HepG2 (cell line): ENCODE data around the gene ODAD2. TPM values are rescaled to one million over a fixed set of nuclear protein-coding genes. Genes with fewer than 3 reads are reported as not detected.

Experiments
- ATAC-seq: fragments of 200-7000 bp; cut with Tn5 transposase; 3 replicates; pipeline ENCODE4 v1.9.1; 2020; ENCODE audit warnings: mild to moderate bottlenecking, moderate library complexity
- BruUV-seq: library from RNA; stranded (reverse); fragments of 400-500 nt; replicated peaks from 2 replicates; lab custom pipeline; 2021; lab: Mats Ljungman, UMichigan
- CTCF ChIA-PET: fragments of 300-600 bp; formaldehyde crosslinking; extraction: SDS; loops from one replicate; lab custom pipeline; 2021; ENCODE audit warnings: low total read pairs, inconsistent platforms, low intra/inter-chr PET ratio; lab: Yijun Ruan, JAX
- POLR2A ChIA-PET: fragments of 350-600 bp; sonication (Branson Sonifier 250); formaldehyde crosslinking; loops from one replicate; lab custom pipeline; 2020; ENCODE audit warnings: antibody characterized with exemption, inconsistent platforms; lab: Yijun Ruan, JAX
- DNase-seq: peaks from one replicate; pipeline ENCODE4 v3.0.0-alpha.2; 2015; ENCODE audit warnings: low spot score
- FAIRE-seq: peaks from 3 replicates; lab custom pipeline; 2011; peaks lifted over from hg19 to GRCh38; lab: Jason Lieb, UNC
- H2AFZ ChIP-seq: one replicate; pipeline ENCODE4 v1.6.1; 2011; ENCODE audit warnings: low read length, inconsistent platforms
- H3K27ac ChIP-seq: fragments of 300-600 bp; 3 replicates; pipeline ENCODE4 v1.8.0; 2011; ENCODE audit warnings: mixed run types, mild to moderate bottlenecking, mixed read lengths, low read length, inconsistent platforms; ENCODE audit not compliant: insufficient read depth; ENCODE audit errors: extremely low read length
- H3K27me3 ChIP-seq, 2 experiments: fragments of 200-600 bp in 1 of 2; 2 replicates in 1 of 2; 3 replicates in 1 of 2; pipeline versions ENCODE4 v1.6.0 to v1.8.0; 2011; ENCODE audit warnings: low read length in 2 of 2, mild to moderate bottlenecking in 2 of 2, moderate library complexity in 2 of 2, inconsistent platforms in 1 of 2; ENCODE audit not compliant: insufficient read depth in 2 of 2, control insufficient read depth in 1 of 2
- H3K36me3 ChIP-seq, 2 experiments: fragments of 200-600 bp in 1 of 2; replicated peaks in 1 of 2; 2 replicates in 1 of 2; 3 replicates in 1 of 2; pipeline versions ENCODE4 v1.5.1 to v1.8.0; 2011; ENCODE audit warnings: low read length in 2 of 2, inconsistent platforms in 1 of 2; ENCODE audit not compliant: insufficient read depth in 2 of 2, control insufficient read depth in 1 of 2
- H3K4me1 ChIP-seq: 2 replicates; pipeline ENCODE4 v1.5.1; 2012; ENCODE audit warnings: low read length, inconsistent platforms; ENCODE audit not compliant: insufficient read depth
- H3K4me2 ChIP-seq: 2 replicates; pipeline ENCODE4 v1.6.0; 2011; ENCODE audit warnings: low read depth, low read length, inconsistent platforms
- H3K4me3 ChIP-seq, 3 experiments: fragments of 200-600 bp in 1 of 3; sonication (generic), shearing (Covaris generic) in 1 of 3; replicated peaks in 1 of 3; 2 replicates each; pipeline ENCODE4 v1.5.1; 2011 to 2016; ENCODE audit warnings: low read length in 3 of 3, inconsistent platforms in 2 of 3, low read depth in 2 of 3, mild to moderate bottlenecking in 2 of 3, control low read depth in 1 of 3, mixed read lengths in 1 of 3; ENCODE audit not compliant: insufficient read depth in 1 of 3
- H3K79me2 ChIP-seq: one replicate; pipeline ENCODE4 v1.6.1; 2011; ENCODE audit warnings: low read length, inconsistent platforms; ENCODE audit not compliant: insufficient read depth
- H3K9ac ChIP-seq: 2 replicates; pipeline ENCODE4 v1.6.0; 2011; ENCODE audit warnings: mild to moderate bottlenecking, low read depth, low read length, inconsistent platforms; ENCODE audit not compliant: insufficient read depth
- H3K9me3 ChIP-seq: 2 replicates; pipeline ENCODE4 v1.5.1; 2012; ENCODE audit warnings: mild to moderate bottlenecking, low read length
- H4K20me1 ChIP-seq: 2 replicates; pipeline ENCODE4 v1.6.0; 2011; ENCODE audit warnings: inconsistent platforms, mild to moderate bottlenecking, low read length, moderate library complexity; ENCODE audit not compliant: insufficient read depth
- FIP1L1 ChIP-seq: fragments of 200-400 bp; formaldehyde crosslinking; IDR thresholded peaks from 2 replicates; pipeline ENCODE4 v1.6.1; 2018; ENCODE audit warnings: low read depth, mild to moderate bottlenecking, low read length, moderate library complexity, borderline replicate concordance; ENCODE audit not compliant: insufficient read depth
- HNF1B ChIP-seq: sonication (generic); formaldehyde crosslinking; IDR thresholded peaks from 2 replicates; pipeline ENCODE4 v1.5.1; 2020; ENCODE audit warnings: mild to moderate bottlenecking, moderate library complexity, missing genetic modification reagents
- SOX13 ChIP-seq, 3 experiments: fragments of 450-650 bp in 1 of 3; sonication (generic) in 1 of 3; formaldehyde crosslinking in 1 of 3; IDR thresholded peaks in 2 of 3; conservative IDR thresholded peaks in 1 of 3; 2 replicates each; pipeline versions ENCODE4 v1.5.0 to v1.6.1; 2016 to 2020; ENCODE audit warnings: antibody characterized with exemption in 1 of 3, mild to moderate bottlenecking in 1 of 3, missing compliant biosample characterization in 1 of 3, missing genetic modification reagents in 1 of 3, moderate library complexity in 1 of 3
- YEATS4 ChIP-seq: sonication (generic); formaldehyde crosslinking; IDR thresholded peaks from 2 replicates; pipeline ENCODE4 v1.4.0; 2020; ENCODE audit warnings: missing genetic modification reagents, borderline replicate concordance
- ZIK1 ChIP-seq: sonication (generic); formaldehyde crosslinking; IDR thresholded peaks from 2 replicates; pipeline ENCODE4 v1.5.0; 2020; ENCODE audit warnings: mild to moderate bottlenecking, low read depth, missing genetic modification reagents, borderline replicate concordance
- ZNF678 ChIP-seq: sonication (generic); formaldehyde crosslinking; IDR thresholded peaks from 2 replicates; pipeline ENCODE4 v1.4.0; 2020; ENCODE audit warnings: mild to moderate bottlenecking, missing genetic modification reagents
- ZNF781 ChIP-seq: sonication (generic); formaldehyde crosslinking; IDR thresholded peaks from 2 replicates; pipeline ENCODE4 v1.5.1; 2020; ENCODE audit warnings: borderline replicate concordance, mild to moderate bottlenecking, missing genetic modification reagents; ENCODE audit errors: not compliant biosample characterization
- ZNF790 ChIP-seq: sonication (generic); formaldehyde crosslinking; IDR thresholded peaks from 2 replicates; pipeline ENCODE4 v1.8.0; 2022; ENCODE audit warnings: missing genetic modification reagents, mild to moderate bottlenecking, borderline replicate concordance
- WGBS: methylation state at CpG from one replicate; pipeline ENCODE4 v1.1.6; 2017; ENCODE audit warnings: low lambda C conversion rate; 5-methylcytosine and 5-hydroxymethylcytosine counted together
- in situ Hi-C: cut with HindIII; loops from 2 replicates; pipeline ENCODE4 v1.10.0; 2017; ENCODE audit warnings: low pct_unique_long_range_greater_than_20kb; ENCODE audit not compliant: extremely low pct_ligation_motif_present
- intact Hi-C: fragments of 100-400 bp; cut with micrococcal nuclease; formaldehyde crosslinking; loops from one replicate; pipeline ENCODE4 v1.10.0; 2022; ENCODE audit not compliant: unreplicated experiment
- polyA plus RNA-seq, 8 experiments: library from polyadenylated mRNA; depleted of rRNA in 3 of 8; stranded (reverse) in 7 of 8; unstranded in 1 of 8; fragments of >200 nt; fragmentation: Illumina TruSeq in 4 of 8; extraction: Trizol in 4 of 8; gene quantifications; 2 replicates each; pipeline versions ENCODE4 v1.2.1 to v1.2.3, GENCODE V29; 2011 to 2016; ENCODE audit warnings: low read depth in 4 of 8, missing spikeins in 1 of 8, mixed read lengths in 1 of 8; ENCODE audit not compliant: insufficient read depth in 1 of 8
- total RNA-seq, 5 experiments: library from RNA; depleted of rRNA; stranded (reverse); fragments of >200 nt; fragmentation: Illumina TruSeq; extraction: Trizol; gene quantifications; 2 replicates each; pipeline ENCODE4 v1.2.3, GENCODE V29; 2016; ENCODE audit warnings: low read depth in 1 of 5

Gene ODAD2
- total and polyA plus RNA-seq, 2 of the 13 experiments (the other 11 are each of a cell fraction or from before 2014, with no cell fraction given) = not detected

- no peak for TF ChIP-seq YEATS4 (CRISPR knock-in tag)
- TF ChIP-seq ZNF678 (CRISPR knock-in tag) = no peak
These were observed 51.3 kb downstream of the ODAD2 start (continued) for GRCh38 chr10:27947540-27947939.

GRCh38 chr10:27944005-27944404, 54.9 kb downstream of the ODAD2 start:
- Histone ChIP-seq H3K4me3 (no peak overlapping the region), H3K9me3 (no peaks in the 10 kb centered on the region), H4K20me1 (no peaks in the 10 kb centered on the region), H3K27me3 (0 out of 5 replicates have a peak, but pooled peaks cover 0 to under 1% of the 10 kb centered on the region in 2 experiments), H2AFZ (no peak overlapping the region), H3K79me2 (no peaks in the 10 kb centered on the region), H3K9ac (no peak overlapping the region), H3K27ac (no peak overlapping the region), H3K36me3 (no peaks in the 10 kb centered on the region), H3K4me2 (no peak overlapping the region), H3K4me1 (no peaks in the 10 kb centered on the region)
- CTCF ChIA-PET = no interaction called here
- no peak for ATAC-seq
- no peak for DNase-seq
- no TSS peak for BruUV-seq
- 73% methylated on average over 12 of the region's 12 CpGs for WGBS
- POLR2A ChIA-PET = no interaction called here
- no peak for FAIRE-seq
- TF ChIP-seq SOX13 (IDR thresholded peaks at IDR 0.05) (no peak), SOX13 (CRISPR knock-in tag; conservative IDR thresholded peaks at IDR 0.05 in 1 of 2, IDR thresholded peaks at IDR 0.05 in 1 of 2) (no peak), ZIK1 (no peak), ZNF781 (CRISPR knock-in tag) (no peak), ZNF790 (CRISPR knock-in tag) (no peak), HNF1B (CRISPR knock-in tag) (no peak), FIP1L1 (no peak)
- in situ Hi-C loops = no loop called here
- intact Hi-C loops = no loop called here
